OCI-LY3 (cell line): Measurements from ENCODE around the gene NDUFAF8.

Source experiments
- EZH2phosphoT487 ChIP-seq: fragments of 200-600 bp; shearing (Covaris generic); IDR thresholded peaks from 2 replicates; pipeline ENCODE4 v1.6.1; 2018; ENCODE audit warnings: antibody characterized with exemption, mixed run types, low read depth
- TF ChIP-seq, protein P1 (sequence below): fragments of 200-600, 300-600 bp; sonication (generic); IDR thresholded peaks from 2 replicates; pipeline ENCODE4 v1.5.1; 2014; ENCODE audit warnings: antibody characterized with exemption, low read length, low read depth

GRCh38 chr17:81206166-81206565 lies 33.0 kb upstream of the NDUFAF8 start:
- TF ChIP-seq, protein P1, sequence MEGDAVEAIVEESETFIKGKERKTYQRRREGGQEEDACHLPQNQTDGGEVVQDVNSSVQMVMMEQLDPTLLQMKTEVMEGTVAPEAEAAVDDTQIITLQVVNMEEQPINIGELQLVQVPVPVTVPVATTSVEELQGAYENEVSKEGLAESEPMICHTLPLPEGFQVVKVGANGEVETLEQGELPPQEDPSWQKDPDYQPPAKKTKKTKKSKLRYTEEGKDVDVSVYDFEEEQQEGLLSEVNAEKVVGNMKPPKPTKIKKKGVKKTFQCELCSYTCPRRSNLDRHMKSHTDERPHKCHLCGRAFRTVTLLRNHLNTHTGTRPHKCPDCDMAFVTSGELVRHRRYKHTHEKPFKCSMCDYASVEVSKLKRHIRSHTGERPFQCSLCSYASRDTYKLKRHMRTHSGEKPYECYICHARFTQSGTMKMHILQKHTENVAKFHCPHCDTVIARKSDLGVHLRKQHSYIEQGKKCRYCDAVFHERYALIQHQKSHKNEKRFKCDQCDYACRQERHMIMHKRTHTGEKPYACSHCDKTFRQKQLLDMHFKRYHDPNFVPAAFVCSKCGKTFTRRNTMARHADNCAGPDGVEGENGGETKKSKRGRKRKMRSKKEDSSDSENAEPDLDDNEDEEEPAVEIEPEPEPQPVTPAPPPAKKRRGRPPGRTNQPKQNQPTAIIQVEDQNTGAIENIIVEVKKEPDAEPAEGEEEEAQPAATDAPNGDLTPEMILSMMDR: no peak
- TF ChIP-seq EZH2phosphoT487: no peak
